Measurements from ENCODE around the gene HTT.

The HTT gene

DNA sequence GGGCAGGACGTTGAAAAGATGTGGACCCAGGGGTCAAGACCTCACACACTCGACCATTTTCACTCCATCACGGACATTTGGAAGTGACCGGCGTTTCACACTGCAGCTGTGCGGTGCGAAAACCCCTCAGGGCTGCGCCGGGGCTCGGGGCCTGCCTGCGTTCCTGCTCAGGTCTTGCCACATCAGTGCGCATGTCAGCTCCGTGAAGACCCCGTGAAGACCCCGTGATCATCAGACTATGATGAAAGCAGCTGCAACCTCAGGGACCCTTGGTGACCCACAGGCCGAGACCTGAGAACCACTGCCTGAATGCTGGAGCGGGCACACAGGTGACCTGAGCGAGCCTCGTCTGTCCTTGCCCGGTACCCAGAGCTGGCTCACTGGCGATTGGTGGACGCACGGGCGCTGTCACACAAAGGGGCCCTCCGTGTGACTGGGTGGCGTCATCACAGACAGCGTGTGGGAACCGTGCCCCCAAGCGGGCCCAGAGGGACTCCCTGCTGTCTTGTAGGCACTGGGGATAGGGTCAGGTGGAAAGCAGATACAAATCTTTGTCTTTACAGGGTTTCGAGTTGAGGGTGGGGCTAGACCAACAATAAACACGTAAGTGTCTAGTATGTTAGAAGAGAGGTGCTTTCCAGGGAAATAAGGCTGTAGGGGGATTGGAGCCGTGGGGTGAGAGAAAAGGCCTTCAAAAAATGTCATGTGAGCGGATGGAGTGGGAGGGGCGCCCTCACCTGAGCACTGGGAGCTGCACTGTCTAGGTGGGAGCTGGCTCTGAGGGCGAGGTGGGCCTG, 187.1 kb downstream of the HTT start:
- no peak for DNase-seq (ENCODE audit: low read depth in 1 of 2, low spot score in 1 of 2)

DNA sequence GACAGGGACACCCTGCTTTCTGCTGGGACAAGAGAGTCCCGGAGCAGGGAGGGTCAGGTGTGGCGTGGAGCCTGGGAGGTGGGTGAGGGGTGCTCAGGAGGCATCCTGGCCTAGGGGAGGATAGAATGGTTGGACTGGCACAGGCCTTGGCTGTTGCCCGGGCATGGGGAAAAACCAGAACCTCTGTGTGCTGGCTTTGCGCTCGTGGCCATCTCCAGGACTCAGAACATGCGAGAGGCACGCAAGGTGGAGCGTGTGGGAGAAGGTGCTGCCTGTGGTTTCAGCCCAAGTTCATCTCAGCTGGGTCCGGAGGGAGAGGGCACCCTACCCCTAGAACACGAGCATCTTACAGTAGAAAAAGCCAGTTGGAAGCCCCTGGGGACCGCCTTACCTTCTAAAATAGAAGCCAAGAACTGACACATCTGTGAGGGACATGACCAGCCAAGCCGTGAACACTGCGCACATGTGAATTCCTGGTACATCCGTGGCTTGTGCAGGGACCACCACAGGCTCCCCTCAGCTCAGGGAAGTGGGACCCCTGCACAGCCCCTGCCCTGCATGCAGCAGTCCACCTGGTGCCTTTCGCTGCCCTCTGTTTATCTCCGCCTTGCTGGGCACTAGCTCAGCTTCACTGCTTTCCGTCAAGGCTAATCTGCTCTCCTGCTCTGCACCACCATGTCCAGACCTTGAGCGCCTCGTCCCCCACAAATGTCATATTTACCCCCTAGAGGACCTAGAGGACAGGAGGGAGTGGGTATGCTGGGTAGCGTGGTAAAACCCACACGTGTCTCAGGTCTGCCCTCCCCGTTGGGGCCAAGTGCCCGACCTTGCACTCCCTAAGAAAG, 187.9 kb downstream of the HTT start:
- DNase-seq (ENCODE audit: low read depth in 1 of 2, low spot score in 1 of 2): no peak

DNA sequence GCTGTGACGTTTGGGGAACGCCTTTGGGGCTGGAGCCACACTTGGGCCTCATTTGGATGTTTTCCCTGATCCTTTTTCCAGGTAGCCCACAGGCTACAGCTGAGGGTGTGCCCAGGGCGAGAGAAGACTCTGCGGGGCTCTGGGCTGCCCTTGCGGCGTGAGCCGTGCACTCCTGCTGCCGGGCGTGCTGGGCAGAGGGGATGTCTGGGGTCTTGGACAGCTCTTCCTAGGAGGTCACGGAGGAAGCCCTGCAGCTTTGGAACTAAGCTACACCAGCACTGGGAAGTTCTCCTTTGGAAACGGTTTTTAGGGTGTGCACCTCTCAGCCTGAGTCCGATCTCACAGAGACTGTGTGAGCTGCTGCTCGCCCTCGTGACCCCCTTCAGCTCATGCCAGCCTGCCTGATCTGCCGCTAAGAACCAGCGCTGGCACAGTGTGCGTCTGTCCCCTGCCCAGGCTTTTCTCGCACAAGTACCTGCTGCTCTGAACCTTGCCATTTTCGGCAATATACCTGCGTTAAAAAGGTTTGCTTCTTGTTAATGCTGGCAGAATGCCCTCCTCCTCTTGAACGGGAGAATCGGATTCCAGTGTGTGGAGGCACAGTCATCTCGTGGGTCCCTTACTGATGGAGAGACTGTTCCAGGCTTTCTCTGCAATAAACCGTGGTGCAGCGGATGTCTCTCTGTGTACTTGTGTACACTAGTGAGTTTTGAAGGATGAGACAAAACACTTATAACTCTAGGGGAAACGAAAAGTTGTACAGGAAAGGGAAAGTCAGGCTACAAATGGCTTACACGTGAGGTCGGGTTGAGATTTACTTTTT, 188.8 kb downstream of the HTT start:
- no peak for DNase-seq (ENCODE audit: low read depth in 1 of 2, low spot score in 1 of 2)

DNA sequence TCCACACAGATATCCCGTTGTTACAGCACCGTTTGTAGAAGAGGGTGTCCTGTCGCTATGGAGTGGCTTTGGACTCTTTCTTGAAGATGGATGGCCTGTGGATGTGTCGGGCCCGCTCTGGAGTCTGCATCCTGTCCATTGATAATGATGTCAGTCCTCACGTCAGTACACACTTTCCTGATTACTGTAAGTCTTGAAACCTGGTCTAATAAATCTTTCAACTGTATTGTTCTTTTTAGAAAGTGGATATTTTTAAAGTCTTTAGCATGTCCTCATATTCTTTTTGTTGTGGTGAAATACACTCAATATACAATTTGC, 189.4 kb downstream of the HTT start:
- no peak for DNase-seq (ENCODE audit: low read depth in 1 of 2, low spot score in 1 of 2)

DNA sequence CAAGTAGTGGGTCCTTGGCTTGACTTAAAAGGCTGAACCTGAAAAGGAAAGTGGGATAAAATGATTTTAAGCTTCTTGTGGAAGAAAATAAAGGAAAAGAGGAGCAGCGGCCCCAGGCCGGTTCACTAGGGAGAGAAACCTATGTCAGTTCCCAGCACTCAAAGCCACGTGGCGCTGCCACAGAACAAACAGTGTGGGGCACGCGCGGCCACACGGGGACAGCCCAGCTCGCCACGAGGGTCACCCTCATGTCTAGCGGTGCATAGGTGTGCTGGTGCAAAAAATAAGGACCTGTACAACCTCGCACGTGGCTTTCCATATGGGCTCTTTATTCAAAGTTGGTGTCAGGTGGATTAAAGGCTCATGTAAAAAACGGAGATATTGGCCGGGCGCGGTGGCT, 191.6 kb downstream of the HTT start:
- DNase-seq (ENCODE audit: low read depth in 1 of 2, low spot score in 1 of 2): no peak

DNA sequence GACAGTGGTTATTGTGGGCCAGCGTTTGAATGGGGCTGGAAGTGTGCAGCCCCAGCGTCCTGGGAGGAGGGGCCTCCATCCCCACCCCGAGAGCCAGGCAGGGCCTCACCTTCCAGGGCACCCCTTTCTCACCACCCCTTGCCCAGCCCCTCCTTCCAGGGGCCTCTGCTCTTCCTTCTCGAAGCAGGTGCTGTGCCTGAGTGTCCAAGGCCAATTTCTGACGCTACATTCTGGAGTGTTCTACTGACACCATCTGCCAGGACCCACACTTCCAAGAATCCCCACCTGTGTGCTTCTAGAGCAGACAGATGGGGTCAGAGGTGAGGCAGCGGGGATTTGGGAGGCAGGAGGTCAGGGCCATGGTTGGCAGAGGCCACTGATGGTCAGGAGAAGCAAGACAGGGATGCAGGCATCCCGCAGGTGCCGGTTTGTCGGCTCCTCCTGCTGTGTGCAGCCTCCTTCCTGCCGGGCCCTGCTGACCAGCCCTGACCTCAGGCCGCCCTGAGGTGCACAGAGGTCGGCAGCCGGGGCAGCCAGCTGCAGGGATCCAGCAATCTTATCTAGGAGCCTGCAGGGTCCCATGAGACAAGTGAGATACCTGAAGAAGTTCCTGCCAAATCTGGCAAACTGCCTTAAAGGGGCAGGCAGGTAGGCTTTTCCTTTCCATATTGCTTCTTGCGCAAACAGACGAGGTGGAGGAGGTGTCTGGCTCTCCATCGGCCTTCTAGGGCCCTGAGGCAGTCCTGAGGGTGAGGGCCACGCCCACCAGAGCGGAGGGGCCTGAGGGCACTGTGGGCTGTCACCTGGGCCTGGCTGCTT, 193.3 kb downstream of the HTT start:
- DNase-seq (ENCODE audit: low read depth in 1 of 2, low spot score in 1 of 2): no peak

DNA sequence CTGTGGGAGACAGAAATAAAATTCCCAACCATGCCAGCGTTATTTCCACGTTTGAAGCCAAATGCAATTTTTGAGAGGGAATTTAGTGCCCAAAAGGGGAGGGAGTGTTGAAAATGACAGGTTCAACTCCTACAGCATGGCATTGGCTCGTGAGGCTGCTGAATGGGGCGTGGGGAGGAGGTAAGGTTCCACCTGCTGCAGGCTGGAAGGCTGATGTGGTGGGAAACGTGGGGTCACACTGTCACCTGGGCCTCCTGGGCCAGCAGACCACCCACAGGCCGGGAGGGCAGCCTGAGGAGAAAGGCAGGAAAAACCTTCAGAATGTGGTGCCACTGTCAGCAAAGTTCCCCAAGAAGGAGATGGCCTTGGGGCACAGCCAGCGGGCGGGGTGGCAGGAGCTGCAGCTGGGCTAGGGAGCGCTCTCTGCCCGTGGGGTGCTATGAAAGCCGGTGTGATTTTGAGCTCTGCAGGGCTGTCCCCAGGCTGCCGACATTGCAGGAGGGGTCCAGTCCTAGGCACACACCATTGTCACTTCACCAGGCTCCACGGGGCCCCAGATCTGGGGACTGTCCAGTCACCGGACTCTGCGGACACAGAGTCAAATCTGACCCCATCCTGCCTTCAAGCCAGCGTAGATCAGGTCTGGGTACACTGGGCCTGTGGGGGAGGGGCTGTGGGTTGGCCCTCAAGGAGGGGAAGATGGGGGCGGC, 194.1 kb downstream of the HTT start:
- DNase-seq (ENCODE audit: low read depth in 1 of 2, low spot score in 1 of 2): no peak

DNA sequence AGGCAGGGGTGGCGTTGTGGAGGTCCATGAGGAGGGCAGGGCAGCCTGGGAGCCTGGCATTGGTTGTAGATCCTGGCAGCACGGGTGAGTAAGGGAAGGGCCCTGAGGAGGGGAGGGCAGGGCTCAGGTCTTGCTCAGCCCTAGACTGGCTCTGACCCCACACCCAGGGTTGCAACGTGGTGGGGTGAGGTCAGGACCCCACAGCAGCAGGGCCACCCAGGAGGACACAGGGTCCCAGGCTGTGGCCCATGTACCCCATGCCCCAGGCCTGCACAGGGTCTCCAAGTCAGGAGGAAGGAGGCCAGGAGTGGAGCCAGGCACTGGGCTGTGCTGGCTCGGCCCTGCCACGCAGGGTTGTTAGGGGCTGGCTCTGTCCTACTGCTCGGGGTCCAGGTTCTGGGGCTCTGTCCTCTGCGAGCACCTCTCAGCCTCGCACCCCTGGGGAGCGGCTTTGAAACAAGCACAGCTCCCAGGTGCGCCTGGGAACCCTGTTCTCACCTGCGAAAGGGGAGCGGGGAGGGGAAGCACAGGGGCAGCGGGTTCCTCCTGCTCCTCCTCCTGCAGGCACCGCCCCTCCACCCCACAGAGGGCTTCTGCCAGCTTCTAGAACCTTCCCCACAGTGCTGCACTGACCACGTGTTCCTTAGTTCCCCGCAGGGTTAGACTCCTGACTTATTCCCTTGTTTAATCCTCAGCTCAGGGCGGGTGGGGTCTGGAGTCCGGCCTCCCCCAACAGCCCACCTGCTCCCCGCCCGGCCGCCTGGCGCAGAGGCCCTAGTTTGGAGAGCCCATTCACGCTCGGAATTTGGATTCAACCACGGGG, 194.8 kb downstream of the HTT start:
- no peak for DNase-seq (ENCODE audit: low read depth in 1 of 2, low spot score in 1 of 2)

DNA sequence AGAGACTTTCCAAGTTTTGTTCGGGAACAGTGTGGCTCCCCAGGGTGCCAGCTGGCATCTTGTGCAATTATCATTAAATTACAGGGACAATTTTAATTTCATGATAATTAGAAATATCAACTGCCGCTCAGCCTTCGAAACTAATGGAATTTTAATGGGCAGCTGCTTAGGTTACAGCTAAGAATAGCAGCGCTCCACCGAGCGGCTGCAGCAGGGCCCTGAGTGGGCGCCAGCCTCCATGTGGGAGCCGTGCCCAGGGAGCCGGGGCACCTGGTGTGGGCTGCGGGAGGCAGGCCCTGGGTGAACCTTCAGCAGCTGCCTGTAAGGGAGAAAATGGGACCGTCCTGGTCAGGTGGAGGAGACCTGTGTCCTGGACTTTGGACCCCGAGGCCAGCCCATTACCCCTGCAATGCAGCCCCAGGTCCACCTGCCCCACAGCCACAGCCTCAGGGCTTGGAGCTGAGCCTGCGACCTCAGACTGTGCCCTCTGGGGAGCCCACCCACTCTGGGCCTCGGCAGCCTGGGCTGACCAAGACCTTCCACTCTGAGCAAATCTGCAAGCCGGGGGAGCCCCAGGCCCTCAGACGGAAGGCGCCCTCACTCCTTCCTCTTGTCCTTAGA, 195.6 kb downstream of the HTT start:
- no peak for DNase-seq (ENCODE audit: low read depth in 1 of 2, low spot score in 1 of 2)

DNA sequence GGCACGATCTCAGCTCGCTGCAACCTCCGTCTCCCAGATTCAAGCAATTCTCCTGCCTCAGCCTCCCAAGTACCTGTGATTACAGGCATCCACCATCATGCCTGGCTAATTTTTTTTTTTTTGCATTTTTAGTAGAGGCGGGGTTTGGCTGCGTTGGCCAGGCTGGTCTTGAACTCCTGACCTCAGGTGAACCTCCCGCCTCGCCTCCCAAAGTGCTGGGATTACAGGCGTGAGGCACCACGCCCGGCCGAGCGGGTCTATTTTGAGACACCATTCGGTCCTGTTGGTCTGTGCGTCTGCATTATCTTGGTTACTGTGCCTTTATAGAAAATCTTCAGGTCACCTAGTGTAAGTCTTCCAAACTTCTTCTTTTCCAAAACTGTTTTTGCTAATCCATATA, 196.7 kb downstream of the HTT start:
- no peak for DNase-seq (ENCODE audit: low read depth in 1 of 2, low spot score in 1 of 2)

DNA sequence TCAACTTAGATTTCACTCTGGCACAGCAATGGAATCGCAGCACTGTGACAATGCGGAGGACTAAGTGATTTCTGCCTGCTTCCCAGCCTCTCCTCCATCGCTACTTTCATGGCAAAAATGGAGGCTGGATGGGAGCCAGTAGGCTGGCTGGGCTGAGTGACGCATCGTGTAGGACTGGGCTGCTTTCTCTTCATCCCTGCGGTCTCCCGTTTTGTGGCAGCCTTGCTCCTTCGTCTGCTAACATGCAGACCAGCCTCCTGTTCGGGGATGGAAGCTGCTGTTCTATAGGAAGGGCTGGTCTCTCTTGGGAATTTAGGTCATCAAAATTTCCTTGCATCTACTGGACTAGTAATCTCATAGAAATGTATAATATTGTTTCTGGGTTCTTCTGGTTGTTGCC, 202.5 kb downstream of the HTT start:
- DNase-seq (ENCODE audit: low read depth in 1 of 2, low spot score in 1 of 2): no peak

DNA sequence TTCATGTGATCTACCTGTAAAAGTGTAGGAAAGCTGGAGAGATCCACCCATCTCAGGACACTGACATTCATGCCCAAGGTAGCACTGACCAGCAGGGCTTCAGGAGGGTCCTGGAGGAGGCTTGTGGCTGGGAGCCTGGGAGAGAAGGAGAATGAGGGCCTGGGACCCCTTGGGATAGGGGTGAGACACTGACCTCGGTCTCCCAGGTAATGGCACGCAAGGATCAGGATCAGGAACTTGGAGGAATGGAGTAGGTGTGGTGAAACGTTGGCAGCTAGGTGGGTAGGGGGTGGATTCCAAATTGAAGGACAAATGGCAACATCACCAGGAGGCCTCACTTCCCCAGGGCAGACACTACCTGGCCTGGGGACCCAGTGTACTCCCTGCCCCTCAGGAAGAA, 206.0 kb downstream of the HTT start:
- DNase-seq (ENCODE audit: low read depth in 1 of 2, low spot score in 1 of 2): no peak

DNA sequence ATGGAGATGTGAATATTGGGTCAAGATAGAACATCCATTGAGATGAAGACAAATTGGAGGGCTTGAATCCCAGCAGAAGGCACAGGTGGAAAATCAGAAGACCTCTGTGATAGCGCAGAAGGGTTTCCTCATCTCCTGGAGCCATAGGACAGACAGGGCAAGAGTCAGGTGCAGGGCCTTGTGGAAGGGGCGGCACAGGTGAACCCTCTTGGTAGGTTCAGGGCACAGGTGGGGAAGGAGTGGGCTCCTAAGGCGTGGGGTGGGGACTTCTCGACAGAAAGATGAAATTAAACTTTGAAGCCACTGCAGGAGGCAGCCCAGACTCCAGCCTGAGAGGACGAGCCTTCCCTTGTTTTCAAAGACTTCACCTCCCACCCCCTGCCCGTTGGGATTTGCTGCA, 209.0 kb downstream of the HTT start:
- DNase-seq (ENCODE audit: low read depth in 1 of 2, low spot score in 1 of 2): no peak

DNA sequence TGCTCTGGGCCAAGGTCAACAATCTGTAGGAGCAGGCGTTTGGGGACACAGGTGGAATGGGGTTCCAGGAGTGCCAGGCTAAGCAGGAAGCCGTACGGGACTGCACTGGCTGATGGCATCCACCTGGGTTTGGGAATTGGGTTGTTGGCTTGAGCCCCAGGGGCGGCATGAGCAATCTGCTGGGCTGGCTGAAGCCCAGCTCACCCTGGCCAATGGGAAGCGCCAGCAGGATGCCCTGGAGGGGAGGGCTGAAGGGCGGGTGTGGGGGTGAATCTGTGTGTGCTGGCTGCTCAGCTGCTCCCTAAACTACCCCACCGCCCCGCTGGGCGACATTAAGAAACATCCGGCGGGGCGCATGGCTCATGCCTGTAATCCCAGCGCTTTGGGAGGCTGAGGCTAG, 209.4 kb downstream of the HTT start:
- DNase-seq (ENCODE audit: low read depth in 1 of 2, low spot score in 1 of 2): no peak

DNA sequence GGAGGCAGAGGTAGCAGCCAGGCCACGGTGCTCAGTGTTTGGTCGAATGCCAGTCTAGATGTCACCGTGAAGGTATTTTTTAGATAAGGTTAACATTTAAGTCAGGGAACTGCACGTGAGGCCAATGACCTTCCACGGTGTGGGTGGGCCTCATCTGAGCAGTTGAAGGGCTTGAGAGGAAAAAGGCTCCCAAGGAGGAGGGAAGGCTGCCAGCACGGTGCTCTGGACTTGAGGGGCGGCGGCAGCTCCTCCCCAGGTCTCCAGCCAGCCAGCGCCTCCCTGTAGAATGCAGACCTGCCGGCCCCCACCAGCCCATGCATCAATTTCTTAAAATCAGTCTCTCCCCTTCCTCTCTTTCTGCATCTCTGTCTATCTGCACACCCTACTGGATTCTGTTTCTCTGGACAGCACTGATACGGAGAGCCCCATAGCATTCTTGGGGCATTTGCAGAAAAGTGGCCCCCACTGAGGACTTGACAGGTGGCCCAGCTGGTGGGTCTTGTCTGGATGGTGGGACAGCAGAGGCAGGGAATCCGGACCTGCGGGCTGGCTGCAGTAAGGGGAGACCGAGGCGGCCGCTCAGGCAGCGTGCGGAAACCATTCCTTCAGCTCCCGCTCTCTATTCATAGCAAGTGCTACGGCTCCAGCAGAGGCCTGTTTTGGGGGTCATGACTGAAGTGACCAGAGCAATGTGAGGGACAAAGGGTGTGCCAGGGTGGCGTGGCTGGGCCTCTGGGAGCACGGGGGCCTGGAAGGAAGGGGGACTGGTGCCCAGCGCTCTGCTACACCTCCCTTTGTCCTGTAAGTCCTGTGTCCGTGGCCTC, 210.5 kb downstream of the HTT start:
- no peak for DNase-seq (ENCODE audit: low read depth in 1 of 2, low spot score in 1 of 2)

DNA sequence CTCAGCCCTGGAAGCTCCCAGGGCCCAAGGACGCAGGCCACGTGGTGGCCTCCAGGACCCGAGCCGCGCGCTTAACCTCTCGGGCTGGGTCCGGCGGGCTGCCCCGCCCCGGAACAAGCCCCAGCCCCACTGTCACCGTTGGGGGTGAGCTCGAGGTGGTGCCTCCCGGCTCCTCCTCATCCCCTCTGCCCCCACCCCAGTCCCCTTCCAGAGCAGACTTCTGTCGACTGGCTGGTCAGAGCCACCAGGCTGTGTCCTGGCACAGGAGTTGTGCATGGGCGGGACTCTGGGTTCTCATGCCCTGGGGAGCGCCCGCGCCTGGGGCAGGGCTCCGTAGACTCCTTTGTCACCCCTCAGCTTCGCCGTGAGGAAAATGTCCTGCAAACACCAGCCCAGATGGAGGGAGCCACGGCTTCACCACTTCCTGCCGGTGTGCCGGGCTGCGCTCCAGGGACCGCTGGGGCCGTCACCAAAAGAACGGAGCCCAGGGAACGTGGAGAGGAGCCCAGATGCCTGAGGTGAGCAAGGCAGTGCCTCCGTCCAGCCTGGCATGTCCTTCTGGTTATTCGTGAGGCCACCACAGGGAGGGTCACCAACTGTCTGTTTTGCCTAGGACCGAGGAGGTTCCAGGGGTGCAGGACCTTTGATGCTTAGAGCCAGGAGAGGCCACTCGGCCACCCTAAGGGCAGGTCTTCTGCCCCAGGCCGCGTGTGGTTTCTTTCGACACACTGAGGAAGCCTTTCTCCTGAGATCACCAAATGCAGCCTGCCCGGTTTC, 211.3 kb downstream of the HTT start:
- DNase-seq (ENCODE audit: low read depth in 1 of 2, low spot score in 1 of 2): no peak

All from activated CD4-positive, alpha-beta T cell treated with anti-CD3 and anti-CD28 coated beads, Interleukin-2, amount 50 U/mL, for 24 hours (primary cell).